ENCODE results near the gene CRADD.
A peak's percentile ranks its signal among the peaks of the same experiment; 100 is the strongest.

CRADD gene

GRCh38 chr12:93889516-93890212 lies 212.5 kb downstream of the CRADD start:
- no peak for DNase-seq
- Histone ChIP-seq H3K27me3 (replicated peaks) (no peaks in the 10 kb centered on the region), H3K27ac (no peak overlapping the region), H3K4me3 (ENCODE audit: low read depth, low read length) (no peak overlapping the region), H3K36me3 (replicated peaks) (no peaks in the 10 kb centered on the region)
- in situ Hi-C loops (cut with HindIII; ENCODE audit: low pct_ligation_motif_present, low sequenced_read_pairs) = no loop called here
- TF ChIP-seq, protein P1, sequence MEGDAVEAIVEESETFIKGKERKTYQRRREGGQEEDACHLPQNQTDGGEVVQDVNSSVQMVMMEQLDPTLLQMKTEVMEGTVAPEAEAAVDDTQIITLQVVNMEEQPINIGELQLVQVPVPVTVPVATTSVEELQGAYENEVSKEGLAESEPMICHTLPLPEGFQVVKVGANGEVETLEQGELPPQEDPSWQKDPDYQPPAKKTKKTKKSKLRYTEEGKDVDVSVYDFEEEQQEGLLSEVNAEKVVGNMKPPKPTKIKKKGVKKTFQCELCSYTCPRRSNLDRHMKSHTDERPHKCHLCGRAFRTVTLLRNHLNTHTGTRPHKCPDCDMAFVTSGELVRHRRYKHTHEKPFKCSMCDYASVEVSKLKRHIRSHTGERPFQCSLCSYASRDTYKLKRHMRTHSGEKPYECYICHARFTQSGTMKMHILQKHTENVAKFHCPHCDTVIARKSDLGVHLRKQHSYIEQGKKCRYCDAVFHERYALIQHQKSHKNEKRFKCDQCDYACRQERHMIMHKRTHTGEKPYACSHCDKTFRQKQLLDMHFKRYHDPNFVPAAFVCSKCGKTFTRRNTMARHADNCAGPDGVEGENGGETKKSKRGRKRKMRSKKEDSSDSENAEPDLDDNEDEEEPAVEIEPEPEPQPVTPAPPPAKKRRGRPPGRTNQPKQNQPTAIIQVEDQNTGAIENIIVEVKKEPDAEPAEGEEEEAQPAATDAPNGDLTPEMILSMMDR (IDR thresholded peaks at IDR 0.05; ENCODE audit: low read depth, low read length, missing control alignments) = no peak

DNA sequence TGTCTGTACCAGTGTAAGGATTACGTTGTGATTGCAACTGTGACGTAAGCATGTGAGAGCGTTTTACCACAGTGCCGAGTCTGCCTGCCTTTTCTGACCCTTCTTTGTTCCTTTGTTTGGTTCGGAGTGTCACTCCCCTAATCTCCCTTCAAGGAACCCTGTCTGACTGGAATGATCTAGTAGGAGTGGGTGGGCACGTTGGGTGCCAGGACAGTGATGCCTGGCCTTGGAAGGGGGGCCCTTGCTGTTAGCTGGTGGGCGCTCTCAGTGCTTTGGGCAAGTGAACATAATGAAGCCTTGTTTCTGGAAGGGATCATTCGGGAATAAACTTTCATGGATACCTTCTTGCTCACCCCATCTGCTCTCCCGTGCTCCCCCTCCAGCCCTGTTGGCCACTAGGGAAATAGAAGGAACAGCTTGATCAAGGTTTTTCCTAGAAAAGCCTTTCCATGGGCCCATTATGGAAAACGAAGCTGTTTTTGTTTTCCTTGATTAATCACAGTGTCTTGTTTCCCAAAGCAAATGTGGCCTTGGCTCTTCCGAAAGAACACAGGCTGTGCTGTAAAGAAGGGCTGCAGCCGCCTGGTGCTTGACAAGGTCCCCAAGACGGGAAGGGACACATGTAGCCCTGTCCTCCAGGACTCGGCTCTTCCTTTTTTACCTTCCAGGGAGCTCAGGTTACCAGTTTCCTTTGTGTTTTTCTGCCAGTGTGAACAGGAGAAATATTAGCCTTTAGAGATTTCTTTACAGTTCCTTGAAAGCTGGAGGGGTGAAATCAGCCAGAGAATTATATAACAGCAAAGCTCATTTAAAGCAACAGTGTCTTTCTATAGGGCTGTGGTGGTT lies 215.5 kb downstream of the CRADD start:
- Histone ChIP-seq H3K27me3 (replicated peaks) (no peaks in the 10 kb centered on the region), H3K36me3 (replicated peaks) (no peaks in the 10 kb centered on the region)
- in situ Hi-C loops (cut with HindIII; ENCODE audit: low pct_ligation_motif_present, low sequenced_read_pairs) = no loop called here

DNA sequence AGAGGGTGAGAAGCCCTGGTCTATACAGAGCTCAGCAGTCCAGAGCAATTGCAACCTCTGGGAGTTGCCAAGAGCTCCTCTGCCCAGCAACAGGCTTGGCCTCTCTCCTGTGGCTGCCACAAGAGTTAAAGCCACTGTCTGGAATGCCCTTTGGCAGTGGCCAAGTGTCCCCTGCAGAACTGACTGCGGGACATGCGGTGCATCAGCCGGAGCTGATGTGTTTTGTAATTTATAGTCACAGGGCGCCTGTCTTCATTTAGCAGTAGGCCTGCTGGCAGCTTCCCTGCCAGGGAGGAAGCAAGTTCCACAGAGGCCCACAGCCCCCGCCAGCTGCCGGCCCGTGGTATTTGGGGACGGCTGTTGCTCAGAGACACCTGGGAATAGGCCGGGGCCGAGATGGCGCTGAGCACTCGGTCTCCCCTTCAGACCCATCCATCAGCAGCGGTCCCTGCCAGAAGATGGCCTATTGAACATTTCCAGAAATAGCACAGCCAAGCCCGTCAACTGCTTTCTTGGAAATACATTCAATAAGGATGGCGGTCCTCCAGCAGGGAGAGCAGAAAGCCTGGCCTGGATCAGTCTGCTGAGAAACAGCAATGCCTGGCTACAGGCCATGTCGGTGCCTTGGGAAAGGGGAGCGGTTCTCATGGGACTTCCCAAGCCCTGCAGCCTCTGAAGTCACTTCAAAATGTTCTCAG lies 217.4 kb downstream of the CRADD start:
- H3K27ac ChIP-seq = no peak overlapping the region

More for the DNA sequence above, 215.5 kb downstream of the CRADD start:
- DNase-seq = no peak
- H3K27ac ChIP-seq = no peak overlapping the region
- H3K4me3 ChIP-seq (ENCODE audit: low read depth, low read length) = no peak overlapping the region
- TF ChIP-seq, protein P1 (IDR thresholded peaks at IDR 0.05; ENCODE audit: low read depth, low read length, missing control alignments) = no peak

DNA sequence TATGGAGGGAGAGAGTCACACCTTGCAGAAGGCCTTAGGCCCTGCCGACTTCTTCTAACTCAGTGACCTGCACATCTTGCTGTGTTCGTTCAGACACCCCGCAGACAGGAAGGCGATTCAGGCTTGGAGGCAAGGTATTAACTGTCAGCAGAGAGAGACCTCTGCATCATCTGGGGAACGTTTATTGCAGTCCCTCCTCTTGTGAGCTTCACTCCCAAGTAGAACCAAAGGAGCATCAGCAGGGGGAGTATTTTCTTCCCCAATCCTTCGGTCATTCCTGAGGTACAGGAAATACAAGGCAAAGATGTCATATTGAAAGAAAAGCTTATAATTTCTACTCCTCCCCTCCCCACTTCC lies 217.9 kb downstream of the CRADD start:
- TF ChIP-seq, protein P1 (IDR thresholded peaks at IDR 0.05; ENCODE audit: low read depth, low read length, missing control alignments) = peak; percentile 44
- DNase-seq = no peak
- Histone ChIP-seq H3K36me3 (replicated peaks) (no peaks in the 10 kb centered on the region), H3K4me3 (ENCODE audit: low read depth, low read length) (no peak overlapping the region), H3K27ac (no peak overlapping the region), H3K27me3 (replicated peaks) (no peaks in the 10 kb centered on the region)
- in situ Hi-C loops (cut with HindIII; ENCODE audit: low pct_ligation_motif_present, low sequenced_read_pairs) = no loop called here

More for the DNA sequence above, 217.4 kb downstream of the CRADD start:
- Histone ChIP-seq H3K36me3 (replicated peaks) (no peaks in the 10 kb centered on the region), H3K4me3 (ENCODE audit: low read depth, low read length) (no peak overlapping the region), H3K27me3 (replicated peaks) (no peaks in the 10 kb centered on the region)
- in situ Hi-C loops (cut with HindIII; ENCODE audit: low pct_ligation_motif_present, low sequenced_read_pairs) = no loop called here
- TF ChIP-seq, protein P1 (IDR thresholded peaks at IDR 0.05; ENCODE audit: low read depth, low read length, missing control alignments) = no peak
- DNase-seq = peak; percentile 24

- DNase-seq = no peak
- Histone ChIP-seq H3K27me3 (replicated peaks) (no peaks in the 10 kb centered on the region), H3K27ac (no peak overlapping the region), H3K36me3 (replicated peaks) (no peaks in the 10 kb centered on the region), H3K4me3 (ENCODE audit: low read depth, low read length) (no peak overlapping the region)
- in situ Hi-C loops (cut with HindIII; ENCODE audit: low pct_ligation_motif_present, low sequenced_read_pairs) = no loop called here
- TF ChIP-seq, protein P1 (IDR thresholded peaks at IDR 0.05; ENCODE audit: low read depth, low read length, missing control alignments) = peak; percentile 35
Observed at GRCh38 chr12:93896427-93896826, 219.3 kb downstream of the CRADD start.

All from brain microvascular endothelial cell (primary cell).